Keratinocyte (primary cell): Measurements from ENCODE around the gene ADORA2B. TPM values are rescaled to one million over a fixed set of nuclear protein-coding genes. Genes with fewer than 3 reads are reported as not detected.

ENCODE experiments used
- DNase-seq: peaks from one replicate; pipeline ENCODE4 v3.0.0-alpha.2; 2011; ENCODE audit warnings: low read depth, missing footprints, low spot score
- FAIRE-seq: peaks from 2 replicates; lab custom pipeline; 2011; peaks lifted over from hg19 to GRCh38; lab: Jason Lieb, UNC
- H2AFZ ChIP-seq: 2 replicates; pipeline ENCODE4 v1.6.0; 2012; ENCODE audit warnings: low read length, control low read depth, inconsistent platforms; ENCODE audit not compliant: control insufficient read depth
- H3K27ac ChIP-seq: 2 replicates; pipeline ENCODE4 v1.5.1; 2011; ENCODE audit warnings: low read length; ENCODE audit not compliant: control insufficient read depth, insufficient read depth
- H3K27me3 ChIP-seq: 3 replicates; pipeline ENCODE4 v1.6.0; 2011; ENCODE audit warnings: low read length; ENCODE audit not compliant: control insufficient read depth, insufficient read depth; ENCODE audit errors: extremely low read depth
- H3K36me3 ChIP-seq, 2 experiments: 2 replicates in 1 of 2; 3 replicates in 1 of 2; pipeline ENCODE4 v1.5.1; 2011; ENCODE audit warnings: low read length in 2 of 2, mild to moderate bottlenecking in 1 of 2; ENCODE audit not compliant: control insufficient read depth in 2 of 2, insufficient read depth in 2 of 2; ENCODE audit errors: extremely low read depth in 1 of 2
- H3K4me1 ChIP-seq: 3 replicates; pipeline ENCODE4 v1.5.1; 2011; ENCODE audit warnings: low read length; ENCODE audit not compliant: control insufficient read depth, insufficient read depth; ENCODE audit errors: extremely low read depth
- H3K4me2 ChIP-seq: 3 replicates; pipeline ENCODE4 v1.6.0; 2011; ENCODE audit warnings: low read depth, low read length; ENCODE audit not compliant: control insufficient read depth, insufficient read depth; ENCODE audit errors: extremely low read depth
- H3K4me3 ChIP-seq, 3 experiments: fragments of 200-600 bp in 1 of 3; sonication (generic) in 1 of 3; 2 replicates in 2 of 3; 3 replicates in 1 of 3; pipeline ENCODE4 v1.5.1; 2011 to 2016; ENCODE audit warnings: low read length in 3 of 3, mild to moderate bottlenecking in 3 of 3, control low read depth in 2 of 3, inconsistent platforms in 1 of 3, low read depth in 1 of 3, mixed read lengths in 1 of 3, mixed run types in 1 of 3, moderate library complexity in 1 of 3; ENCODE audit not compliant: control insufficient read depth in 2 of 3, insufficient read depth in 2 of 3; ENCODE audit errors: extremely low read depth in 1 of 3
- H3K79me2 ChIP-seq: 2 replicates; pipeline ENCODE4 v1.6.0; 2012; ENCODE audit warnings: low read length; ENCODE audit not compliant: control insufficient read depth, insufficient read depth
- H3K9ac ChIP-seq: 3 replicates; pipeline ENCODE4 v1.6.0; 2011; ENCODE audit warnings: low read length; ENCODE audit not compliant: control insufficient read depth, insufficient read depth; ENCODE audit errors: extremely low read depth
- H3K9me1 ChIP-seq: 3 replicates; pipeline ENCODE4 v1.6.0; 2011; ENCODE audit warnings: low read length; ENCODE audit not compliant: control insufficient read depth, insufficient read depth; ENCODE audit errors: extremely low read depth
- H3K9me3 ChIP-seq: 2 replicates; pipeline ENCODE4 v1.5.1; 2012; ENCODE audit warnings: low read depth, low read length; ENCODE audit not compliant: control insufficient read depth
- H4K20me1 ChIP-seq: 3 replicates; pipeline ENCODE4 v1.6.0; 2011; ENCODE audit warnings: low read length; ENCODE audit not compliant: control insufficient read depth, insufficient read depth; ENCODE audit errors: extremely low read depth
- EZH2 ChIP-seq: IDR thresholded peaks from one replicate; pipeline ENCODE4 v1.6.1; 2012; ENCODE audit warnings: inconsistent platforms, mild to moderate bottlenecking, low read length, moderate library complexity
- dilution Hi-C: fragments of 300-500 bp; cut with MboI; formaldehyde crosslinking; loops from one replicate; pipeline ENCODE4 v1.7.0; 2020; ENCODE audit warnings: low sequenced_read_pairs; ENCODE audit not compliant: extremely low pct_ligation_motif_present
- polyA plus RNA-seq, 5 experiments: library from polyadenylated mRNA; depleted of rRNA in 3 of 5; stranded (reverse) in 3 of 5; stranded (forward) in 1 of 5; unstranded in 1 of 5; fragments of >200 nt; gene quantifications; 1 replicate in 1 of 5; 2 replicates in 3 of 5; 3 replicates in 1 of 5; pipeline versions ENCODE4 v1.2.1 to v1.2.3, GENCODE V29; 2011 to 2012; ENCODE audit warnings: missing spikeins in 2 of 5, low read depth in 1 of 5, low replicate concordance in 1 of 5
- TF ChIP-seq, protein P1 (sequence below), 3 experiments: IDR thresholded peaks in 1 of 3; conservative IDR thresholded peaks in 1 of 3; optimal IDR thresholded peaks in 1 of 3; 2 replicates in 2 of 3; 3 replicates in 1 of 3; pipeline versions ENCODE3 to v1.5.1; 2011; ENCODE audit warnings: low read length in 3 of 3, mild to moderate bottlenecking in 3 of 3, moderate library complexity in 2 of 3, control low read depth in 1 of 3, inconsistent platforms in 1 of 3; ENCODE audit not compliant: insufficient read depth in 2 of 3; ENCODE audit errors: extremely low read depth in 1 of 3

ADORA2B gene
- polyA plus RNA-seq, 1 donor (not counting 4 experiments of a cell fraction or from before 2014, with no cell fraction given), result 50.0 TPM

GRCh38 chr17:15917021-15917437 is 27.9 kb upstream of the ADORA2B start:
- Histone ChIP-seq H4K20me1 (no peaks in the 10 kb centered on the region), H2AFZ (no peak overlapping the region), H3K4me2 (no peak overlapping the region), H3K27ac (no peak overlapping the region), H3K79me2 (no peaks in the 10 kb centered on the region), H3K4me3 (no peak overlapping the region), H3K9me3 (no peaks in the 10 kb centered on the region), H3K4me1 (peaks cover 4% of the 10 kb centered on the region), H3K9ac (no peak overlapping the region), H3K9me1 (no peaks in the 10 kb centered on the region), H3K36me3 (no peaks in the 10 kb centered on the region), H3K27me3 (peaks cover 13% of the 10 kb centered on the region)
- FAIRE-seq, result no peak
- dilution Hi-C loops, result no loop called here
- no peak for DNase-seq
- TF ChIP-seq, protein P1, sequence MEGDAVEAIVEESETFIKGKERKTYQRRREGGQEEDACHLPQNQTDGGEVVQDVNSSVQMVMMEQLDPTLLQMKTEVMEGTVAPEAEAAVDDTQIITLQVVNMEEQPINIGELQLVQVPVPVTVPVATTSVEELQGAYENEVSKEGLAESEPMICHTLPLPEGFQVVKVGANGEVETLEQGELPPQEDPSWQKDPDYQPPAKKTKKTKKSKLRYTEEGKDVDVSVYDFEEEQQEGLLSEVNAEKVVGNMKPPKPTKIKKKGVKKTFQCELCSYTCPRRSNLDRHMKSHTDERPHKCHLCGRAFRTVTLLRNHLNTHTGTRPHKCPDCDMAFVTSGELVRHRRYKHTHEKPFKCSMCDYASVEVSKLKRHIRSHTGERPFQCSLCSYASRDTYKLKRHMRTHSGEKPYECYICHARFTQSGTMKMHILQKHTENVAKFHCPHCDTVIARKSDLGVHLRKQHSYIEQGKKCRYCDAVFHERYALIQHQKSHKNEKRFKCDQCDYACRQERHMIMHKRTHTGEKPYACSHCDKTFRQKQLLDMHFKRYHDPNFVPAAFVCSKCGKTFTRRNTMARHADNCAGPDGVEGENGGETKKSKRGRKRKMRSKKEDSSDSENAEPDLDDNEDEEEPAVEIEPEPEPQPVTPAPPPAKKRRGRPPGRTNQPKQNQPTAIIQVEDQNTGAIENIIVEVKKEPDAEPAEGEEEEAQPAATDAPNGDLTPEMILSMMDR (optimal IDR thresholded peaks at IDR 0.05 in 1 of 3, IDR thresholded peaks at IDR 0.05 in 1 of 3, conservative IDR thresholded peaks at IDR 0.05 in 1 of 3; ENCODE audit: extremely low read depth in 1 of 3, insufficient read depth in 2 of 3, low read length in 3 of 3), result no peak
- no peak for TF ChIP-seq EZH2

DNA sequence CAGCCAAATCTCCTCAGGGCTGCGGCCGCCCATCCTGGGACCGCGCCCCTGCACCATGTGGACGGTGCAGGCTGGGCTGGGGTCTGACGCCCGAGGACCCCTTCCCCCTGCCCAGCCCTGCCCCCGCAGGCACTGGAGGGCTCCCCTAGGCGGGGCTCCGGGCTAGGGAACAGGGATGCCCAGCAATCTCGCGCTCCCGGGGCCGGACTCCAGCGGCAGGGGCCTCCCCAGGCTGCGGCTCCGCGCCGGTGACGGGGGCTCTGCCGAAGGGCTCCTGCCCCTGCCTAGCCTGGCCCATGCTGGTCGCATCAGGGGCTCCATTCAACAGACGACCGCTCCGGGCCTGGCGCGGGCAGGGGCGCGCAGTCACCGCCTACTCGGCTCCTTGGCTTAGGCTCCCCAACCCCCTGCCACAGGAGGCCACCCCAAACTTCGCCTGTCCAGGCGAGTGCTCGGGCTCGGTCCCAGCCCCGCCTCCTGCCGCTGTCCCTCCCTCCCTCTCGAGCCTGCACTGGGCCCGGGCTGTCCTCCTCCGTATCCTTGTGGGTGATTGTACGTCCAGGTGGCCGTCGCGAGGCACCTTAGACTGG is 27.4 kb upstream of the ADORA2B start:
- Histone ChIP-seq H3K9me1 (no peaks in the 10 kb centered on the region), H3K4me2 (no peak overlapping the region), H3K4me3 (no peak overlapping the region), H3K27me3 (peaks cover 13% of the 10 kb centered on the region), H3K36me3 (no peaks in the 10 kb centered on the region), H2AFZ (no peak overlapping the region), H3K4me1 (peaks cover 4% of the 10 kb centered on the region), H4K20me1 (no peaks in the 10 kb centered on the region), H3K27ac (no peak overlapping the region), H3K9ac (no peak overlapping the region), H3K9me3 (no peaks in the 10 kb centered on the region), H3K79me2 (no peaks in the 10 kb centered on the region)
- no peak for FAIRE-seq
- dilution Hi-C loops, result no loop called here
- no peak for DNase-seq
- TF ChIP-seq, protein P1 (optimal IDR thresholded peaks at IDR 0.05 in 1 of 3, IDR thresholded peaks at IDR 0.05 in 1 of 3, conservative IDR thresholded peaks at IDR 0.05 in 1 of 3; ENCODE audit: extremely low read depth in 1 of 3, insufficient read depth in 2 of 3, low read length in 3 of 3), result no peak
- no peak for TF ChIP-seq EZH2
